Measurements from ENCODE around the gene ELOVL5.
A peak's percentile ranks its signal among the peaks of the same experiment; 100 is the strongest.

The ELOVL5 gene

GRCh38 chr6:53338304-53338703, 10.4 kb downstream of the ELOVL5 start:
- peaks cover 28% of the 10 kb centered on the region; the same call in 1 of the 2 replicates for H3K36me3 ChIP-seq (ENCODE audit: insufficient read depth, low read length)
- TF ChIP-seq EZH2phosphoT487 (IDR thresholded peaks at IDR 0.05; ENCODE audit: borderline replicate concordance), result no peak
- no peak for TF ChIP-seq CTCF (conservative IDR thresholded peaks at IDR 0.05; ENCODE audit: low read length)

GRCh38 chr6:53336070-53336469, 12.7 kb downstream of the ELOVL5 start:
- Histone ChIP-seq H3K27me3 (ENCODE audit: insufficient read depth, low read length, poor library complexity, severe bottlenecking) (no peaks in the 10 kb centered on the region), H3K79me2 (ENCODE audit: insufficient read depth, low read length) (peaks cover 100% of the 10 kb centered on the region), H3K9ac (ENCODE audit: low read depth, low read length, poor library complexity, severe bottlenecking) (no peak overlapping the region), H3K4me1 (ENCODE audit: insufficient read depth, low read length, poor library complexity, severe bottlenecking) (peaks cover 77% of the 10 kb centered on the region), H3K4me3 (ENCODE audit: low read length, poor library complexity, severe bottlenecking) (peak overlapping the region; percentile 31), H3K4me2 (ENCODE audit: low read depth, low read length, poor library complexity, severe bottlenecking) (peak overlapping the region; percentile 61), H3K9me3 (ENCODE audit: insufficient read depth, low read depth, low read length) (no peaks in the 10 kb centered on the region), H3F3A (ENCODE audit: low read depth) (no peaks in the 10 kb centered on the region), H3K36me3 (ENCODE audit: insufficient read depth, low read length) (peaks cover 45% of the 10 kb centered on the region; the same call in 1 of the 2 replicates), H4K20me1 (ENCODE audit: insufficient read depth, low read length, poor library complexity, severe bottlenecking) (peaks cover 100% of the 10 kb centered on the region), H3K9me2 (replicated peaks; ENCODE audit: low read depth, low read length) (no peaks in the 10 kb centered on the region), H2AFZ (ENCODE audit: low read length) (no peak overlapping the region)
- no peak for TF ChIP-seq CTCF (conservative IDR thresholded peaks at IDR 0.05; ENCODE audit: low read length)
- no peak for TF ChIP-seq EZH2phosphoT487 (IDR thresholded peaks at IDR 0.05; ENCODE audit: borderline replicate concordance)

More at GRCh38 chr6:53338304-53338703, 10.4 kb downstream of the ELOVL5 start:
- Histone ChIP-seq H3K9me3 (ENCODE audit: insufficient read depth, low read depth, low read length) (no peaks in the 10 kb centered on the region), H3K79me2 (ENCODE audit: insufficient read depth, low read length) (peaks cover 100% of the 10 kb centered on the region), H2AFZ (ENCODE audit: low read length) (no peak overlapping the region), H3K9me2 (replicated peaks; ENCODE audit: low read depth, low read length) (no peaks in the 10 kb centered on the region), H3K9ac (ENCODE audit: low read depth, low read length, poor library complexity, severe bottlenecking) (no peak overlapping the region), H3K4me3 (ENCODE audit: low read length, poor library complexity, severe bottlenecking) (peak overlapping the region; percentile 35), H3K27me3 (ENCODE audit: insufficient read depth, low read length, poor library complexity, severe bottlenecking) (no peaks in the 10 kb centered on the region), H3F3A (ENCODE audit: low read depth) (no peaks in the 10 kb centered on the region), H3K4me2 (ENCODE audit: low read depth, low read length, poor library complexity, severe bottlenecking) (peak overlapping the region; percentile 63), H3K4me1 (ENCODE audit: insufficient read depth, low read length, poor library complexity, severe bottlenecking) (peaks cover 87% of the 10 kb centered on the region), H4K20me1 (ENCODE audit: insufficient read depth, low read length, poor library complexity, severe bottlenecking) (peaks cover 100% of the 10 kb centered on the region)

GRCh38 chr6:53335224-53335994, 13.3 kb downstream of the ELOVL5 start:
- H2AFZ ChIP-seq (ENCODE audit: low read length), result no peak overlapping the region
- H3K4me2 ChIP-seq (ENCODE audit: low read depth, low read length, poor library complexity, severe bottlenecking), result peak overlapping the region; percentile 61
- H4K20me1 ChIP-seq (ENCODE audit: insufficient read depth, low read length, poor library complexity, severe bottlenecking), result peaks cover 100% of the 10 kb centered on the region
- H3K79me2 ChIP-seq (ENCODE audit: insufficient read depth, low read length), result peaks cover 100% of the 10 kb centered on the region
- H3K4me1 ChIP-seq (ENCODE audit: insufficient read depth, low read length, poor library complexity, severe bottlenecking), result peaks cover 70% of the 10 kb centered on the region
- no peaks in the 10 kb centered on the region for H3K27me3 ChIP-seq (ENCODE audit: insufficient read depth, low read length, poor library complexity, severe bottlenecking)
- H3K4me3 ChIP-seq (ENCODE audit: low read length, poor library complexity, severe bottlenecking), result peak overlapping the region; percentile 31
- no peaks in the 10 kb centered on the region for H3F3A ChIP-seq (ENCODE audit: low read depth)
- H3K36me3 ChIP-seq (ENCODE audit: insufficient read depth, low read length), result peaks cover 45% of the 10 kb centered on the region; the same call in 1 of the 2 replicates
- no peak overlapping the region for H3K9ac ChIP-seq (ENCODE audit: low read depth, low read length, poor library complexity, severe bottlenecking)
- H3K9me3 ChIP-seq (ENCODE audit: insufficient read depth, low read depth, low read length), result no peaks in the 10 kb centered on the region
- no peaks in the 10 kb centered on the region for H3K9me2 ChIP-seq (replicated peaks; ENCODE audit: low read depth, low read length)
- TF ChIP-seq EZH2phosphoT487 (IDR thresholded peaks at IDR 0.05; ENCODE audit: borderline replicate concordance) (no peak), CTCF (conservative IDR thresholded peaks at IDR 0.05; ENCODE audit: low read length) (no peak)

Data from Loucy (cell line).